Measurements from ENCODE around the gene ATF4.
A peak's percentile ranks its signal among the peaks of the same experiment; 100 is the strongest.
"Not testable (repeated sequence)": the region's sequence is repeated elsewhere in the genome, so short reads cannot be mapped to it uniquely, and the experiment has no call there.

Gene ATF4

GRCh38 chr22:39514373-39514973, 5.9 kb upstream of the ATF4 start:
- peak; percentile 57 for DNase-seq

DNA sequence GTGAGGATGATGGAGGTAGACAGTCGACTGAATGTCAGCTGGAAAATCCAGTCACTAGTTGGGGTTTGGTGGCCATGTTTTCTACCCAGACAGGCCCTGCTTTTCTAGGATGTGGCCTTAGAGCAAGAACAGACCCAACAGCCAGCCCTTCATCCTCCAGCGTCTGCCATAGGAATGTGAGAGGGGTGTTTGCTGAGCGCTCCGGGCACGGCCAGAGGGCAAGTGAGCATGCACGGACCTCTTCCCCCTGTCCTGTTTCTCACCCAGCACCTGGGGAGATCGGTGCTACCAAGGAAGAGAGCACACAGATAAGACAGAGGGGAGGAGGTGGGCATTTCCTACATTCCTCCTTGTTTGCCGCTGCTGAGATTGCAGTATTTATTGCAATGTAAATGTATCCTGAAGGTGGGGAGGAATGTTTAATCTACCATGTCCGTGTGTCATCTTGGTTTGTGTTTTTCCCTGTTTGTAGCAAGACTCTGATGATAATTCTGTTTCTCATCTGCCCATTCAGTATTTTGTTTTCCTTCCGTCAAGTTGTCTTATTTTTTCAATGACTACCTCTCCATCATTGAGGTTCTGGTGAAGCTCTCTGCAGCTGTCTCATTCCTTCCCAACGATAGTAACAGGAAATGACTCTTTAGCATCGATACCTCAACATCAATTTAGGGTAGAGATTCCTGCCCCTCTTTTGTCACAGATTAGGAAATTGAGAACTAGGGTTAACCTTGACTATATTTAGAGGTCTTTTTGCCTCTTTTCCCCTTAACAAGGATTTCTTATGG, 4.9 kb upstream of the ATF4 start:
- no peak for DNase-seq

GRCh38 chr22:39517470-39517869, 2.9 kb upstream of the ATF4 start:
- DNase-seq = no peak

DNA sequence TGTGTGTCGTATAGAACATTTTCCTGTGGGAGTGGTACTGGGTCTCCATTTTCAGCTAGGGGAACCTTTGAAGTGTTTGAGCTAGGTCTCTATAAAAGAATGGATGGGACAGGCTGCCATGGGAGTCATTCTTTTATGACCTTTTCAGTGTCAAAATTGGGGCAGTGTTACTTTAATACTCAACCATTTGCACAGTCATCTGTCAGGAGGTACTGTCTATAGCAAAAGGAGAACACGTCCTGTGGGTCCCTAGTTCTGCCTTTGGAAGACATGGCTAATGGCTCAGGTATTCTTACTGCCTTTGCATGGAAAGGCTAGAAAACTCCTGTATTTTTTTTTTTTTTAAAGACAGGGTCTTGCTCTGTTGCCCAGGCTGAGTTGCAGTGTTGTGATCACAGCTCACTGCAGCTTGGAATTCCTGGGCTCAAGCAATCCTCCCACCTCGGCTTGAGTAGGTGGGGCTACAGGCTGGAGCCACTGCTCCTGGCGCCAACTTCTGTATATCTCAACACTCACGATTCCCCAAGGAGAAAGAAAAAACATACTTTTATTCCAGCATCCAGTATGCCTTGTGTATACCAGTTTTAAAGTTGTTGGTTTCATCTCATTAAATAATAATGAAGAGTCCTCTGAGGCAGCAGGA, 2.1 kb upstream of the ATF4 start:
- no peak for DNase-seq

- DNase-seq = no peak
Observed at GRCh38 chr22:39518996-39519680, 1.2 kb upstream of the ATF4 start.

- peak; percentile 93 for DNase-seq
Observed at GRCh38 chr22:39519681-39520225, 609 bp upstream of the ATF4 start.

DNA sequence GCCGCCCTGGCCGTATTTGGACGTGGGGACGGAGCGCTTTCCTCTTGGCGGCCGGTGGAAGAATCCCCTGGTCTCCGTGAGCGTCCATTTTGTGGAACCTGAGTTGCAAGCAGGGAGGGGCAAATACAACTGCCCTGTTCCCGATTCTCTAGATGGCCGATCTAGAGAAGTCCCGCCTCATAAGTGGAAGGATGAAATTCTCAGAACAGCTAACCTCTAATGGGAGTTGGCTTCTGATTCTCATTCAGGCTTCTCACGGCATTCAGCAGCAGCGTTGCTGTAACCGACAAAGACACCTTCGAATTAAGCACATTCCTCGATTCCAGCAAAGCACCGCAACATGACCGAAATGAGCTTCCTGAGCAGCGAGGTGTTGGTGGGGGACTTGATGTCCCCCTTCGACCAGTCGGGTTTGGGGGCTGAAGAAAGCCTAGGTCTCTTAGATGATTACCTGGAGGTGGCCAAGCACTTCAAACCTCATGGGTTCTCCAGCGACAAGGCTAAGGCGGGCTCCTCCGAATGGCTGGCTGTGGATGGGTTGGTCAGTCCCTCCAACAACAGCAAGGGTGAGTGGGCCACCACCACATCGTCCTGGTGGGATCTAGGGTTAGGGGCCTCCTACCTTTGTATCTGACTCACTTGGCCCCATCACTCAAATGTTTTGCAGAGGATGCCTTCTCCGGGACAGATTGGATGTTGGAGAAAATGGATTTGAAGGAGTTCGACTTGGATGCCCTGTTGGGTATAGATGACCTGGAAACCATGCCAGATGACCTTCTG, 934 bp downstream of the ATF4 start:
- DNase-seq = not testable (repeated sequence)

DNA sequence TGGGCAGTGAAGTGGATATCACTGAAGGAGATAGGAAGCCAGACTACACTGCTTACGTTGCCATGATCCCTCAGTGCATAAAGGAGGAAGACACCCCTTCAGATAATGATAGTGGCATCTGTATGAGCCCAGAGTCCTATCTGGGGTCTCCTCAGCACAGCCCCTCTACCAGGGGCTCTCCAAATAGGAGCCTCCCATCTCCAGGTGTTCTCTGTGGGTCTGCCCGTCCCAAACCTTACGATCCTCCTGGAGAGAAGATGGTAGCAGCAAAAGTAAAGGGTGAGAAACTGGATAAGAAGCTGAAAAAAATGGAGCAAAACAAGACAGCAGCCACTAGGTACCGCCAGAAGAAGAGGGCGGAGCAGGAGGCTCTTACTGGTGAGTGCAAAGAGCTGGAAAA, 1.7 kb downstream of the ATF4 start:
- not testable (repeated sequence) for DNase-seq

DNA sequence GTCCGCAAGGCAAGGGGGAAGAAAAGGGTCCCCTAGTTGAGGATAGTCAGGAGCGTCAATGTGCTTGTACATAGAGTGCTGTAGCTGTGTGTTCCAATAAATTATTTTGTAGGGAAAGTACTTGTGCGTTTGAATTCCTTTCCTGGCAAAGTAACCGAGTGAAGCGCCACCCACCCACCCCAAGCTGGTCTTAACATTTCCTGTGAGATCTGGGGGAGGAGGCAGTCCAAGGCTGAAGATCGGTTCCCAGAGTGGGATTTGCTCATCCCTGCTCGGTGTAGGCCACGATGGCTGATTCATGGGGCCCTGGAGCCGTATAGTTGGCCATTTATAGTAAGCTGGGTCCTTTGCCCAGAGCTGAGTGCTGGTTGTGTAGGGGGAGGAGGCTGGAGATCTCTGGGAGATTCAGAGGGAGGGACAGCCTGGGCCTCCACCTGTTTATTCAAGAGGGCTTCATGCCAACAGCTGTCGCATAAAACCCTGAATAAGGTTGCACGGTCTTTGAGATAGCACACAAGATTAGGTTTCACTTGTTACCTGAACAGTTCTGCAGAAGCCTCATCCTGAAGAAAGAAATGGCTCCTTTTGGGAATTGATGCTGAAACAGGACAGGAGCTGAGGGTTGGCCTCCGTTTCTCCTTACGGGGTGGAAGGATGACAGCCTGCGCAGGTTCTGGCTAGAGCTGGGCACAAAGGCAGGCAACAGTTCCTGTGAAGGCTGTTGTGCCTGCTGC, 2.4 kb downstream of the ATF4 start:
- no peak for DNase-seq

- DNase-seq = no peak
Observed at GRCh38 chr22:39524089-39524752, 3.9 kb downstream of the ATF4 start.

- DNase-seq = no peak
Observed at GRCh38 chr22:39524753-39525657, 4.6 kb downstream of the ATF4 start.

DNA sequence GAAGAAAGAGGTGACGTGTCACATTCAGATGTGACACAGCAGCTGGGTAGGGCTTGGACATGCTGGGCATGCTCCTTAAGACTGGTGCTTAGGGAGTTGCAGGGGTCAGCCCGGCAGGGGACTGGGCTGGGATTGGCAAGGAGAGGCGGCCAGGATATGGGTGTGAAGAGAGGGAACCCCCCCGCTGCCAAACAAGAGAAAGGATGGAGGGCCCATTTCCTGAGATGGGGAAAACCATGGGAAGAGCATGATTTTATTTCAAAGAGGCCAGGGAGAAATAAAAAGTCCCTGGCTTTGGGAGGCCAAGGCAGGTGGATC, 5.3 kb downstream of the ATF4 start:
- DNase-seq = no peak

GRCh38 chr22:39526736-39527171, 6.4 kb downstream of the ATF4 start:
- no peak for DNase-seq

- no peak for DNase-seq
Observed at GRCh38 chr22:39527481-39527961, 7.2 kb downstream of the ATF4 start.

- DNase-seq = no peak
Observed at GRCh38 chr22:39528080-39528661, 7.8 kb downstream of the ATF4 start.

DNA sequence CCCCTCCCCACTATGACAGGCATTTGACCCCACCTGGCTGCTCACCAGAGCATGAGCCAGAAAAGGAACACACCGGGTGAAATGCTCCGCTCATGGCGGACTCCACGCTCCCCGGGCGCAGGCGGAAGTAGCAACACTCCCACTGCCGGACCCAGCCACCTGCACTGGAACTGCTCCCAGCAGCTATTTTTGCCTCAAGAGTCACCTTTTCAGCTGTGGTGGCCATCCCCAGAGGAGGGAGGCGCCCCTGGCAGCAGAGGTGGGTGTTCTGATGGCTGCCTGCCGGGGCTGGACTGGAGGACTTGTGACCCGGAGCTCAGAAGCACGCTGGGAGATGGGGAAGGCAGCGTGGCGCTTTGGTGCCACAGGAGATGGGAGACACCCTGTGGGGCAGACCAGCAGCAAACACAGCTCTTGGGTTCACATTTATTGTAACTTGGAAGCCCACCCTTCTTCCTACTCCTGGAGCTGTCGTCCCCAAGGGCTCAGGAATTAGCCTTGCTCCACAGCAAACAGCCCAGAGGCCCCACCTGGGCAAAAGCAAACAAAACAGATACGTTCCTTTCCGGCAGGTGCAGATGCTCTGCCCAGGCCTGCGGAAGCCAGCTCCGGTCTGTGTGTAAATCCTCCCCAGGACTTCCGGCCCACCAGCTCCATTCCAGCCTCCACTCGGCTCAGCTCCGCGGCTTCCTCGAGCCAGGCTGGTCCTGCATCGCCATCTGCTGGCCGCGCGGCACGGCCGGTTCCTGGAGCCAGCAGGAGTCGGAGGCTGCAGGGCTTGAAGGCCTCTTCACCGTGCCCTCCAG, 8.5 kb downstream of the ATF4 start:
- DNase-seq = peak; percentile 85

- DNase-seq = no peak
Observed at GRCh38 chr22:39529487-39529851, 9.1 kb downstream of the ATF4 start.

- DNase-seq = no peak
Observed at GRCh38 chr22:39530116-39530515, 9.8 kb downstream of the ATF4 start.
